Ascending aorta (tissue), 2 donors: ENCODE measurements around the gene TPRG1L. TPM values are rescaled to one million over a fixed set of nuclear protein-coding genes. Genes with fewer than 3 reads are reported as not detected.

Experiments
- DNase-seq, 2 donors: peaks; one replicate each; pipeline ENCODE4 v3.0.0-alpha.2; 2019; ENCODE audit warnings: low spot score in 2 of 2
- H3K27ac ChIP-seq, 2 donors: fragments of 200-600 bp; sonication (generic); one replicate each; pipeline ENCODE4 v1.5.1; 2016 to 2017; ENCODE audit warnings: mild to moderate bottlenecking in 1 of 2
- H3K27me3 ChIP-seq: fragments of 200-600 bp; sonication (generic); one replicate; pipeline ENCODE4 v1.5.1; 2017
- H3K36me3 ChIP-seq, 2 donors: fragments of 200-600 bp; sonication (generic); one replicate each; pipeline ENCODE4 v1.5.1; 2016
- H3K4me1 ChIP-seq, 2 donors: fragments of 200-600 bp; sonication (generic); one replicate each; pipeline ENCODE4 v1.5.1; 2016 to 2017; ENCODE audit warnings: mild to moderate bottlenecking in 1 of 2
- H3K4me3 ChIP-seq, 2 donors: fragments of 200-600 bp; sonication (generic); one replicate each; pipeline ENCODE4 v1.5.1; 2016 to 2017; ENCODE audit warnings: mild to moderate bottlenecking in 1 of 2
- H3K9me3 ChIP-seq, 2 donors: fragments of 200-600 bp; sonication (generic); one replicate each; pipeline ENCODE4 v1.5.1; 2016
- CTCF ChIP-seq, 3 experiments: fragments of 200-600 bp in 2 of 3; fragments of 450-650 bp in 1 of 3; sonication (generic) in 2 of 3; IDR thresholded peaks; one replicate each; pipeline ENCODE4 v1.5.1; 2016 to 2019; ENCODE audit warnings: antibody characterized with exemption in 3 of 3, mild to moderate bottlenecking in 1 of 3, moderate library complexity in 1 of 3
- intact Hi-C: fragments of 100-400 bp; cut with DNase I; formaldehyde crosslinking; loops from one replicate; pipeline ENCODE4 v1.15.1; 2023
- total RNA-seq: library from RNA; depleted of rRNA; stranded (reverse); fragments of >200 nt; gene quantifications from one replicate; pipeline ENCODE4 v1.1.0, GENCODE V29; 2016

The TPRG1L gene
- total RNA-seq, 1 donor from 2014 or later, result 18.9 TPM

- Histone ChIP-seq H3K27ac (no peak overlapping the region), H3K27me3 (no peaks in the 10 kb centered on the region), H3K9me3 (no peaks in the 10 kb centered on the region), H3K4me3 (no peak overlapping the region), H3K4me1 (peaks cover under 1 to 3% of the 10 kb centered on the region in 2 donors), H3K36me3 (peaks cover 13 to 40% of the 10 kb centered on the region in 2 donors)
- intact Hi-C loops, result no loop called here
- no peak for DNase-seq
- no peak for TF ChIP-seq CTCF (IDR thresholded peaks at IDR 0.05)
Measured at GRCh38 chr1:3644273-3644672, 19.5 kb downstream of the TPRG1L start.

GRCh38 chr1:3645247-3645646, 20.4 kb downstream of the TPRG1L start:
- no peak for TF ChIP-seq CTCF (IDR thresholded peaks at IDR 0.05)
- intact Hi-C loops, result no loop called here
- H3K36me3 ChIP-seq, result peaks cover 12 to 31% of the 10 kb centered on the region in 2 donors
- H3K9me3 ChIP-seq, result no peaks in the 10 kb centered on the region
- no peak for DNase-seq
- no peak overlapping the region for H3K27ac ChIP-seq
- H3K4me1 ChIP-seq, result peaks cover 3 to 9% of the 10 kb centered on the region in 2 donors
- no peaks in the 10 kb centered on the region for H3K27me3 ChIP-seq
- H3K4me3 ChIP-seq, result no peak overlapping the region

- no peak overlapping the region for H3K27ac ChIP-seq
- no peak for TF ChIP-seq CTCF (IDR thresholded peaks at IDR 0.05)
- no peak overlapping the region for H3K4me3 ChIP-seq
- H3K27me3 ChIP-seq, result peaks cover 4% of the 10 kb centered on the region
- intact Hi-C loops, result no loop called here
- H3K36me3 ChIP-seq, result peaks cover 9 to 27% of the 10 kb centered on the region in 2 donors
- no peaks in the 10 kb centered on the region for H3K9me3 ChIP-seq
- no peak for DNase-seq
- peaks cover 3 to 14% of the 10 kb centered on the region in 2 donors for H3K4me1 ChIP-seq
Measured at GRCh38 chr1:3645666-3646355, 21.0 kb downstream of the TPRG1L start.

GRCh38 chr1:3646596-3646995, 21.8 kb downstream of the TPRG1L start:
- Histone ChIP-seq H3K4me3 (no peak overlapping the region), H3K36me3 (peaks cover 3 to 21% of the 10 kb centered on the region in 2 donors), H3K4me1 (peaks cover 3 to 22% of the 10 kb centered on the region in 2 donors), H3K27me3 (peaks cover 12% of the 10 kb centered on the region), H3K9me3 (no peaks in the 10 kb centered on the region), H3K27ac (no peak overlapping the region)
- intact Hi-C loops, result no loop called here
- TF ChIP-seq CTCF (IDR thresholded peaks at IDR 0.05), result no peak
- no peak for DNase-seq

GRCh38 chr1:3649342-3650247, 24.8 kb downstream of the TPRG1L start, which contains the start of gene WRAP73:
WRAP73 (minus strand) TSS chr1:3650103; CDS start chr1:3649999, 104 bp downstream.
- peak; percentile 67 to 95 for DNase-seq
- peak within 1 kb of the TSS; percentile 81 to 90 for H3K4me3 ChIP-seq
- no peak within 1 kb of the TSS for H3K27ac ChIP-seq
- no peaks in the 10 kb centered on the region for H3K9me3 ChIP-seq
- peaks cover 6 to 34% of the 10 kb centered on the region in 2 donors for H3K4me1 ChIP-seq
- H3K36me3 ChIP-seq, result peaks cover 0 to 16% of the 10 kb centered on the region in 2 donors
- peak in 2 of 3 experiments; percentile 7 to 10 for TF ChIP-seq CTCF (IDR thresholded peaks at IDR 0.05)
- peaks cover 27% of the 10 kb centered on the region for H3K27me3 ChIP-seq
- intact Hi-C loops, result loop anchor here (1.0 kb wide), 1 partner anchor 25 kb away; no protein-coding TSS in a partner anchor
